ENCODE measurements around the gene LMAN2. TPM values are rescaled to one million over a fixed set of nuclear protein-coding genes. Genes with fewer than 3 reads are reported as not detected.

The LMAN2 gene
- total and polyA plus RNA-seq, 9 donors = 77.9 to 102 (median 85.4) TPM

GRCh38 chr5:177392765-177393164 lies 41.3 kb upstream of the LMAN2 start:
- no peaks in the 10 kb centered on the region for H3K36me3 ChIP-seq (ENCODE audit: control insufficient read depth, insufficient read depth, low read length)
- no peak for DNase-seq
- H3K4me1 ChIP-seq (ENCODE audit: control insufficient read depth, insufficient read depth, low read length) = peaks cover 19% of the 10 kb centered on the region
- no peak overlapping the region for H3K4me3 ChIP-seq (ENCODE audit: low read length)
- no peak overlapping the region for H3K27ac ChIP-seq (ENCODE audit: low read length)
- no peaks in the 10 kb centered on the region for H3K9me3 ChIP-seq (replicated peaks; ENCODE audit: control insufficient read depth, low read depth, low read length)
- peaks cover 49% of the 10 kb centered on the region for H3K27me3 ChIP-seq (ENCODE audit: control insufficient read depth, insufficient read depth, low read length)
- WGBS (ENCODE audit: insufficient coverage) = 60% methylated on average over 1 of the region's 5 CpGs

GRCh38 chr5:177390363-177391300 lies 39.2 kb upstream of the LMAN2 start:
- no peak overlapping the region for H3K4me3 ChIP-seq (ENCODE audit: low read length)
- 16% methylated on average over 9 of the region's 13 CpGs for WGBS (ENCODE audit: insufficient coverage)
- H3K27ac ChIP-seq (ENCODE audit: low read length) = no peak overlapping the region
- peak; percentile 90 for DNase-seq
- H3K36me3 ChIP-seq (ENCODE audit: control insufficient read depth, insufficient read depth, low read length) = no peaks in the 10 kb centered on the region
- peaks cover 33% of the 10 kb centered on the region for H3K27me3 ChIP-seq (ENCODE audit: control insufficient read depth, insufficient read depth, low read length)
- no peaks in the 10 kb centered on the region for H3K9me3 ChIP-seq (replicated peaks; ENCODE audit: control insufficient read depth, low read depth, low read length)
- peaks cover 19% of the 10 kb centered on the region for H3K4me1 ChIP-seq (ENCODE audit: control insufficient read depth, insufficient read depth, low read length)

- peak; percentile 83 for DNase-seq
- no peaks in the 10 kb centered on the region for H3K9me3 ChIP-seq (replicated peaks; ENCODE audit: control insufficient read depth, low read depth, low read length)
- WGBS (ENCODE audit: insufficient coverage) = 26% methylated on average over 18 of the region's 21 CpGs
- peak overlapping the region; percentile 35 for H3K27ac ChIP-seq (ENCODE audit: low read length)
- H3K4me1 ChIP-seq (ENCODE audit: control insufficient read depth, insufficient read depth, low read length) = peaks cover 19% of the 10 kb centered on the region
- H3K36me3 ChIP-seq (ENCODE audit: control insufficient read depth, insufficient read depth, low read length) = no peaks in the 10 kb centered on the region
- peaks cover 35% of the 10 kb centered on the region for H3K27me3 ChIP-seq (ENCODE audit: control insufficient read depth, insufficient read depth, low read length)
- no peak overlapping the region for H3K4me3 ChIP-seq (ENCODE audit: low read length)
These were observed 38.0 kb upstream of the LMAN2 start for GRCh38 chr5:177389241-177390169.

GRCh38 chr5:177388521-177389052 lies 37.1 kb upstream of the LMAN2 start:
- H3K27me3 ChIP-seq (ENCODE audit: control insufficient read depth, insufficient read depth, low read length) = peaks cover 37% of the 10 kb centered on the region
- H3K4me3 ChIP-seq (ENCODE audit: low read length) = no peak overlapping the region
- no peaks in the 10 kb centered on the region for H3K9me3 ChIP-seq (replicated peaks; ENCODE audit: control insufficient read depth, low read depth, low read length)
- WGBS (ENCODE audit: insufficient coverage) = 86% methylated on average over 5 of the region's 10 CpGs
- H3K36me3 ChIP-seq (ENCODE audit: control insufficient read depth, insufficient read depth, low read length) = no peaks in the 10 kb centered on the region
- no peak overlapping the region for H3K27ac ChIP-seq (ENCODE audit: low read length)
- DNase-seq = no peak
- H3K4me1 ChIP-seq (ENCODE audit: control insufficient read depth, insufficient read depth, low read length) = peaks cover 19% of the 10 kb centered on the region

- WGBS (ENCODE audit: insufficient coverage) = 85% methylated on average over 12 of the region's 14 CpGs
- Histone ChIP-seq H3K27me3 (ENCODE audit: control insufficient read depth, insufficient read depth, low read length) (peaks cover 38% of the 10 kb centered on the region), H3K27ac (ENCODE audit: low read length) (no peak overlapping the region), H3K36me3 (ENCODE audit: control insufficient read depth, insufficient read depth, low read length) (no peaks in the 10 kb centered on the region), H3K4me1 (ENCODE audit: control insufficient read depth, insufficient read depth, low read length) (peaks cover 19% of the 10 kb centered on the region), H3K4me3 (ENCODE audit: low read length) (no peak overlapping the region), H3K9me3 (replicated peaks; ENCODE audit: control insufficient read depth, low read depth, low read length) (no peaks in the 10 kb centered on the region)
- no peak for DNase-seq
These were observed 35.9 kb upstream of the LMAN2 start for GRCh38 chr5:177387405-177387804.

GRCh38 chr5:177386542-177386941 lies 35.1 kb upstream of the LMAN2 start:
- no peak overlapping the region for H3K27ac ChIP-seq (ENCODE audit: low read length)
- H3K36me3 ChIP-seq (ENCODE audit: control insufficient read depth, insufficient read depth, low read length) = no peaks in the 10 kb centered on the region
- no peak for DNase-seq
- WGBS (ENCODE audit: insufficient coverage) = 83% methylated on average over 8 of the region's 8 CpGs
- H3K4me3 ChIP-seq (ENCODE audit: low read length) = no peak overlapping the region
- H3K9me3 ChIP-seq (replicated peaks; ENCODE audit: control insufficient read depth, low read depth, low read length) = no peaks in the 10 kb centered on the region
- peaks cover 40% of the 10 kb centered on the region for H3K27me3 ChIP-seq (ENCODE audit: control insufficient read depth, insufficient read depth, low read length)
- peaks cover 19% of the 10 kb centered on the region for H3K4me1 ChIP-seq (ENCODE audit: control insufficient read depth, insufficient read depth, low read length)

- Histone ChIP-seq H3K4me1 (ENCODE audit: control insufficient read depth, insufficient read depth, low read length) (peaks cover 24% of the 10 kb centered on the region), H3K4me3 (ENCODE audit: low read length) (no peak overlapping the region), H3K27me3 (ENCODE audit: control insufficient read depth, insufficient read depth, low read length) (peaks cover 40% of the 10 kb centered on the region), H3K27ac (ENCODE audit: low read length) (no peak overlapping the region), H3K9me3 (replicated peaks; ENCODE audit: control insufficient read depth, low read depth, low read length) (no peaks in the 10 kb centered on the region), H3K36me3 (ENCODE audit: control insufficient read depth, insufficient read depth, low read length) (no peaks in the 10 kb centered on the region)
- 64% methylated on average over 7 of the region's 11 CpGs for WGBS (ENCODE audit: insufficient coverage)
- DNase-seq = no peak
These were observed 34.3 kb upstream of the LMAN2 start for GRCh38 chr5:177385720-177386119.

- Histone ChIP-seq H3K27ac (ENCODE audit: low read length) (no peak within 1 kb of the TSS), H3K4me3 (ENCODE audit: low read length) (no peak within 1 kb of the TSS), H3K27me3 (ENCODE audit: control insufficient read depth, insufficient read depth, low read length) (peaks cover 28% of the 10 kb centered on the region), H3K4me1 (ENCODE audit: control insufficient read depth, insufficient read depth, low read length) (peaks cover 9% of the 10 kb centered on the region), H3K9me3 (replicated peaks; ENCODE audit: control insufficient read depth, low read depth, low read length) (no peaks in the 10 kb centered on the region), H3K36me3 (ENCODE audit: control insufficient read depth, insufficient read depth, low read length) (no peaks in the 10 kb centered on the region)
- no peak for DNase-seq
- WGBS (ENCODE audit: insufficient coverage) = 61% methylated on average over 4 of the region's 4 CpGs
These were observed 32.7 kb upstream of the LMAN2 start, which contains the start of gene SLC34A1 for GRCh38 chr5:177384134-177384533. Gene SLC34A1, plus strand, starts transcription at chr5:177384434. Its CDS starts 1,308 bp downstream, at chr5:177385742.

GRCh38 chr5:177383181-177383580 lies 31.7 kb upstream of the LMAN2 start:
- no peak for DNase-seq
- Histone ChIP-seq H3K27ac (ENCODE audit: low read length) (no peak overlapping the region), H3K4me3 (ENCODE audit: low read length) (no peak overlapping the region), H3K27me3 (ENCODE audit: control insufficient read depth, insufficient read depth, low read length) (peaks cover 20% of the 10 kb centered on the region), H3K36me3 (ENCODE audit: control insufficient read depth, insufficient read depth, low read length) (no peaks in the 10 kb centered on the region), H3K4me1 (ENCODE audit: control insufficient read depth, insufficient read depth, low read length) (peaks cover 5% of the 10 kb centered on the region), H3K9me3 (replicated peaks; ENCODE audit: control insufficient read depth, low read depth, low read length) (no peaks in the 10 kb centered on the region)
- 76% methylated on average over 7 of the region's 9 CpGs for WGBS (ENCODE audit: insufficient coverage)

Data from muscle of leg (tissue), 11 donors.